NCI-H2227 (cell line): ENCODE measurements around the gene C4orf51.
"Not testable (repeated sequence)": the region's sequence is repeated elsewhere in the genome, so short reads cannot be mapped to it uniquely, and the experiment has no call there.

ENCODE experiments used
- DNase-seq: peaks from one replicate; lab custom pipeline; 2025; ENCODE audit not compliant: unreplicated experiment; lab: John Stamatoyannopoulos, UW

The C4orf51 gene

GRCh38 chr4:145679991-145680455, at the start of gene C4orf51:
C4orf51 (plus strand) TSS chr4:145680146; CDS start chr4:145680204, 58 bp downstream.
- no peak for DNase-seq

- no peak for DNase-seq
Measured at GRCh38 chr4:145635117-145635516, 44.8 kb upstream of the C4orf51 start.

GRCh38 chr4:145635630-145636029, 44.3 kb upstream of the C4orf51 start:
- DNase-seq = no peak

GRCh38 chr4:145639186-145639698, 40.7 kb upstream of the C4orf51 start:
- DNase-seq = no peak

- DNase-seq = not testable (repeated sequence)
Measured at GRCh38 chr4:145640236-145640635, 39.7 kb upstream of the C4orf51 start.

- no peak for DNase-seq
Measured at GRCh38 chr4:145643295-145643694, 36.7 kb upstream of the C4orf51 start.

GRCh38 chr4:145644699-145645098, 35.2 kb upstream of the C4orf51 start:
- DNase-seq = no peak

GRCh38 chr4:145656156-145656555, 23.8 kb upstream of the C4orf51 start:
- DNase-seq = no peak

- no peak for DNase-seq
Measured at GRCh38 chr4:145660064-145660463, 19.9 kb upstream of the C4orf51 start.

GRCh38 chr4:145663194-145663593, 16.8 kb upstream of the C4orf51 start:
- no peak for DNase-seq

- no peak for DNase-seq
Measured at GRCh38 chr4:145665773-145666172, 14.2 kb upstream of the C4orf51 start.

- DNase-seq = no peak
Measured at GRCh38 chr4:145670422-145670821, 9.5 kb upstream of the C4orf51 start.

- DNase-seq = no peak
Measured at GRCh38 chr4:145679520-145679919, 426 bp upstream of the C4orf51 start.

- DNase-seq = no peak
Measured at GRCh38 chr4:145680902-145681301, 956 bp downstream of the C4orf51 start.

GRCh38 chr4:145681518-145681917, 1.6 kb downstream of the C4orf51 start:
- DNase-seq = no peak

- DNase-seq = no peak
Measured at GRCh38 chr4:145681956-145682355, 2.0 kb downstream of the C4orf51 start.

GRCh38 chr4:145686991-145687390, 7.0 kb downstream of the C4orf51 start:
- DNase-seq = no peak

GRCh38 chr4:145690610-145691009, 10.7 kb downstream of the C4orf51 start:
- no peak for DNase-seq

GRCh38 chr4:145691416-145691815, 11.5 kb downstream of the C4orf51 start:
- DNase-seq = not testable (repeated sequence)

- no peak for DNase-seq
Measured at GRCh38 chr4:145694929-145695328, 15.0 kb downstream of the C4orf51 start.

- no peak for DNase-seq
Measured at GRCh38 chr4:145697332-145697731, 17.4 kb downstream of the C4orf51 start.

- DNase-seq = no peak
Measured at GRCh38 chr4:145698507-145698906, 18.6 kb downstream of the C4orf51 start.

- DNase-seq = no peak
Measured at GRCh38 chr4:145703850-145704497, 24.0 kb downstream of the C4orf51 start.
